ENCODE data around the gene KRTAP13-1.

The KRTAP13-1 gene

GRCh38 chr21:30444204-30444603, 48.4 kb downstream of the KRTAP13-1 start:
- H3K4me3 ChIP-seq (ENCODE audit: low read depth, low read length) = no peak overlapping the region
- DNase-seq (ENCODE audit: low read depth) = no peak

More at GRCh38 chr21:30444204-30444603, 48.4 kb downstream of the KRTAP13-1 start:
- TF ChIP-seq CTCF (IDR thresholded peaks at IDR 0.05; ENCODE audit: low read depth, low read length, missing control alignments) = no peak
